GM23248 (cell line): ENCODE measurements around the gene ANGPTL2. TPM values are rescaled to one million over a fixed set of nuclear protein-coding genes. Genes with fewer than 3 reads are reported as not detected.

Experiments used
- DNase-seq: peaks from one replicate; pipeline ENCODE4 v3.0.0-alpha.2; 2015
- H2AFZ ChIP-seq: fragments of 200-600 bp; sonication (generic); 2 replicates; pipeline ENCODE4 v1.6.1; 2016; ENCODE audit warnings: antibody characterized with exemption
- H3F3A ChIP-seq: fragments of 200-600 bp; sonication (generic); 2 replicates; pipeline ENCODE4 v1.6.1; 2016; ENCODE audit warnings: mild to moderate bottlenecking, antibody characterized with exemption, mixed run types; ENCODE audit not compliant: insufficient read depth
- H3K27ac ChIP-seq: fragments of 200-600 bp; sonication (generic); 2 replicates; pipeline ENCODE4 v1.5.1; 2016; ENCODE audit warnings: mild to moderate bottlenecking
- H3K27me3 ChIP-seq: fragments of 200-600 bp; sonication (generic); replicated peaks from 2 replicates; pipeline ENCODE4 v1.6.1; 2016; ENCODE audit warnings: mild to moderate bottlenecking; ENCODE audit not compliant: insufficient read depth
- H3K36me3 ChIP-seq: fragments of 200-600 bp; sonication (generic); 2 replicates; pipeline ENCODE4 v1.6.1; 2016; ENCODE audit warnings: low read depth, mild to moderate bottlenecking
- H3K4me1 ChIP-seq: fragments of 200-600 bp; sonication (generic); 2 replicates; pipeline ENCODE4 v1.6.1; 2016; ENCODE audit warnings: mild to moderate bottlenecking; ENCODE audit not compliant: insufficient read depth
- H3K4me2 ChIP-seq: fragments of 200-600 bp; sonication (generic); one replicate; pipeline ENCODE4 v1.6.1; 2016; ENCODE audit warnings: mild to moderate bottlenecking; ENCODE audit not compliant: unreplicated experiment
- H3K4me3 ChIP-seq: fragments of 200-600 bp; sonication (generic); 2 replicates; pipeline ENCODE4 v1.5.1; 2016; ENCODE audit warnings: mild to moderate bottlenecking
- H3K79me2 ChIP-seq: fragments of 200-600 bp; sonication (generic); 2 replicates; pipeline ENCODE4 v1.6.1; 2016; ENCODE audit warnings: mild to moderate bottlenecking; ENCODE audit not compliant: insufficient read depth
- H3K9ac ChIP-seq: fragments of 200-600 bp; sonication (generic); 2 replicates; pipeline ENCODE4 v1.6.1; 2016; ENCODE audit warnings: mild to moderate bottlenecking
- H3K9me2 ChIP-seq: fragments of 200-600 bp; sonication (generic); 2 replicates; pipeline ENCODE4 v1.6.1; 2016; ENCODE audit warnings: mixed run types, mild to moderate bottlenecking, moderate library complexity; ENCODE audit not compliant: insufficient read depth
- H3K9me3 ChIP-seq: fragments of 200-600 bp; sonication (generic); one replicate; pipeline ENCODE4 v1.6.1; 2017; ENCODE audit warnings: low read depth
- H4K20me1 ChIP-seq: fragments of 200-600 bp; sonication (generic); 2 replicates; pipeline ENCODE4 v1.6.0; 2016; ENCODE audit not compliant: insufficient read depth
- EZH2 ChIP-seq: fragments of 200-600 bp; sonication (generic); IDR thresholded peaks from 2 replicates; pipeline ENCODE4 v1.6.1; 2018; ENCODE audit warnings: antibody characterized with exemption, mild to moderate bottlenecking; ENCODE audit not compliant: insufficient read depth, poor library complexity, severe bottlenecking
- EZH2phosphoT487 ChIP-seq: fragments of 200-600 bp; sonication (generic); IDR thresholded peaks from 2 replicates; pipeline ENCODE4 v1.6.1; 2018; ENCODE audit warnings: antibody characterized with exemption, moderate library complexity, mild to moderate bottlenecking, low read depth; ENCODE audit not compliant: insufficient read depth
- WGBS, 2 experiments: methylation state at CpG; one replicate each; pipeline ENCODE4 v1.1.6; 2015 to 2017; ENCODE audit warnings: low lambda C conversion rate in 2 of 2, low coverage in 1 of 2; ENCODE audit errors: missing lambda C conversion rate in 2 of 2; 5-methylcytosine and 5-hydroxymethylcytosine counted together
- in situ Hi-C: fragments of 300-500 bp; cut with MboI; formaldehyde crosslinking; loops from 2 replicates; pipeline ENCODE4 v1.15.0; 2020
- polyA plus RNA-seq: library from polyadenylated mRNA; unstranded; fragments of >200 nt; fragmentation: Nextera tagmentation; extraction: Ambion mirVana; gene quantifications from 2 replicates; pipeline ENCODE4 v1.2.1, GENCODE V29; 2016
- total RNA-seq: library from RNA; depleted of rRNA; stranded (reverse); fragments of >200 nt; shearing (Covaris generic); gene quantifications from 2 replicates; pipeline ENCODE4 v1.2.3, GENCODE V29; 2014

ANGPTL2 gene
- total and polyA plus RNA-seq, 2 experiments from 2014 or later, result 8.8 to 12.3 TPM

GRCh38 chr9:127144670-127145445 lies 22.4 kb upstream of the ANGPTL2 start:
- no peaks in the 10 kb centered on the region for H3K9me3 ChIP-seq
- H3K79me2 ChIP-seq, result no peaks in the 10 kb centered on the region
- no peak overlapping the region for H2AFZ ChIP-seq
- no peaks in the 10 kb centered on the region for H3K4me1 ChIP-seq
- 94 to 98% methylated on average over 8 of the region's 8 CpGs for WGBS, 2 experiments
- no peak for DNase-seq
- no peaks in the 10 kb centered on the region for H3F3A ChIP-seq
- in situ Hi-C loops, result no loop called here
- no peaks in the 10 kb centered on the region; the same call in 1 of the 2 replicates for H3K27me3 ChIP-seq
- no peak overlapping the region for H3K9ac ChIP-seq
- TF ChIP-seq EZH2, result no peak
- no peak for TF ChIP-seq EZH2phosphoT487
- no peaks in the 10 kb centered on the region for H4K20me1 ChIP-seq
- H3K27ac ChIP-seq, result no peak overlapping the region
- H3K9me2 ChIP-seq, result no peaks in the 10 kb centered on the region
- H3K36me3 ChIP-seq, result no peaks in the 10 kb centered on the region
- no peak overlapping the region for H3K4me3 ChIP-seq
- H3K4me2 ChIP-seq, result no peak overlapping the region

DNA sequence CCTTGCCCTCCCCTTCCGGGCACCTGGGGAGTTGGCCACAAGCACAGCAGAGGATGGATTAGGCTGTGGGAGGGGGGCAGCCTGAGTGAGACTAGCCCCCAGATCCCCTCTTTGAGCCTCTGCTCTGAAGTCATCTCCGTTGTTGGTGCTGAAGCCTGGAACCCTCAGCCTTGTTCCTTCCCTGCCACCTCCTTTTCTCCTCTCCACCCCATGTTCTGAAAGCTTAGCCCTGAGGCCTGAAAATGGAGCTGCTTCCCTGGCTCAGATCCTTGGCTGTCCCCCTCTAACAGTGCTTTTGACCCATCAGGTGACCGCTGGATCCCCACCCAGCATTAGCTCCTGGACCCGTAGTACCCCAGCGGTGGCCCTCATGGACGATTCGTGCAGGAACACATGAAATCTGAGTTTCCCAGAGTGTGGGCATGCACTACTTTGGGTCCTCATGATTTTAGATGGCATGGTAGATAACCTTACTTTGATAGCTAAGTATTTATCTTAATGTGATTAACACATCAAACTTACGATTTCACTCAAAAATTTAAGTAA lies 21.6 kb upstream of the ANGPTL2 start:
- H3F3A ChIP-seq, result no peaks in the 10 kb centered on the region
- no peak for DNase-seq
- no peak overlapping the region for H3K27ac ChIP-seq
- in situ Hi-C loops, result no loop called here
- H3K9ac ChIP-seq, result no peak overlapping the region
- no peaks in the 10 kb centered on the region for H3K79me2 ChIP-seq
- no peak overlapping the region for H2AFZ ChIP-seq
- no peak overlapping the region for H3K4me3 ChIP-seq
- no peaks in the 10 kb centered on the region; the same call in 1 of the 2 replicates for H3K27me3 ChIP-seq
- H3K4me2 ChIP-seq, result no peak overlapping the region
- H3K36me3 ChIP-seq, result no peaks in the 10 kb centered on the region
- no peaks in the 10 kb centered on the region for H3K9me2 ChIP-seq
- 91 to 93% methylated on average over 8 of the region's 8 CpGs for WGBS, 2 experiments
- no peaks in the 10 kb centered on the region for H3K4me1 ChIP-seq
- no peaks in the 10 kb centered on the region for H3K9me3 ChIP-seq
- H4K20me1 ChIP-seq, result no peaks in the 10 kb centered on the region
- TF ChIP-seq EZH2phosphoT487 (no peak), EZH2 (no peak)

DNA sequence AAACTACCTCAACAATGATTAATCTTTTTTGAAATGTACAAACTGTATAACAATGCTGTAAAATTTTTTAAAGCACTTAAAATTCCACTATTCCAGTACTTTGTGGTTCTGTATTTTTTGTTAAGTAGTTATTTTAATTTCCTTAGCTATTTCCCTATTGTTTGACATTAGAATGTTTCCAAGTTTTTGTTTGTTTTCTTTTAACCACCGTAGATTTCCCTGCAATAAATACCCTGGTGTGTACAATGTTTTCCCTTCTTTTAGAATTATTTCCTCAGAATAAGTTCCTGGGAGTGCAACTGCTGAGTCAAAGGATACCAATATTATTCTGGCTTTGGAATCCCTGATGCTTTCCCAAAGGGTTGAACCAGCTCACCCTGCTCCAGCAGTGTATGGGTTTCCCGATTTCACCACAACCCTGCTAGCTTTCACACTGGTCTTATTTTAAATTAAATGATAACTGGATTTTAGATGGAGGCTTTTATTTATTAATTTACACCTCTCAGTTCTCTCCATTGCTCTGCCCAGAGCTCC lies 20.6 kb upstream of the ANGPTL2 start:
- H3F3A ChIP-seq, result no peaks in the 10 kb centered on the region
- 33 to 39% methylated on average over 2 of the region's 2 CpGs for WGBS, 2 experiments
- H2AFZ ChIP-seq, result no peak overlapping the region
- H3K4me1 ChIP-seq, result no peaks in the 10 kb centered on the region
- peak; percentile 15 for DNase-seq
- H3K4me3 ChIP-seq, result no peak overlapping the region
- H3K9ac ChIP-seq, result no peak overlapping the region
- H3K79me2 ChIP-seq, result no peaks in the 10 kb centered on the region
- in situ Hi-C loops, result no loop called here
- no peak overlapping the region for H3K27ac ChIP-seq
- no peaks in the 10 kb centered on the region for H3K36me3 ChIP-seq
- H3K27me3 ChIP-seq, result no peaks in the 10 kb centered on the region; the same call in 1 of the 2 replicates
- no peaks in the 10 kb centered on the region for H3K9me2 ChIP-seq
- no peak overlapping the region for H3K4me2 ChIP-seq
- H4K20me1 ChIP-seq, result no peaks in the 10 kb centered on the region
- TF ChIP-seq EZH2phosphoT487, result no peak
- TF ChIP-seq EZH2, result no peak
- no peaks in the 10 kb centered on the region for H3K9me3 ChIP-seq

DNA sequence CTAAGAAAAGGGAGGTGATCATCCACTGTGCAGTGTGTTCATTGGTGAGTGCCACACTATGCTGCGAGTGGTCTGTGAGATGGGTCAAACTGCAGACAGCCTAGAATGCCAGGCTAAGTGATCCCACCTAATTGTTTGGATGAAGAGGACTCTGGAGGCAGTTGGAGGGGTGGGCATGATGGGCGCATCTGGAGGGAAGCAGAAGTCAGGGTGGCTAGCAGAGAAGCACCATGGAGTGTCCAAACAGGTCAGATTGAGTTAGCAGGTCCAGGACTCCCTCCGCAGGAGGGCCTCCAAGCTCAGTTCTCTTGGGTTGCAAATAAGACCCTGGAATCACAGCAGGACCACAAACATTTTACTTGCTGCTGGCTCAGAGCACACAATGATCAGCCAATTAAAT lies 19.9 kb upstream of the ANGPTL2 start:
- Histone ChIP-seq H3K9ac (no peak overlapping the region), H3K27ac (no peak overlapping the region), H3K9me3 (no peaks in the 10 kb centered on the region), H3K36me3 (no peaks in the 10 kb centered on the region), H2AFZ (no peak overlapping the region), H3K79me2 (no peaks in the 10 kb centered on the region), H3K4me2 (no peak overlapping the region), H3F3A (no peaks in the 10 kb centered on the region), H3K9me2 (no peaks in the 10 kb centered on the region), H3K27me3 (no peaks in the 10 kb centered on the region), H4K20me1 (no peaks in the 10 kb centered on the region), H3K4me1 (no peaks in the 10 kb centered on the region), H3K4me3 (no peak overlapping the region)
- no peak for DNase-seq
- TF ChIP-seq EZH2, result no peak
- TF ChIP-seq EZH2phosphoT487, result no peak
- 94 to 97% methylated on average over 3 of the region's 3 CpGs for WGBS, 2 experiments
- in situ Hi-C loops, result no loop called here
